K562 (cell line): ENCODE measurements around the gene ACOT2. TPM values are rescaled to one million over a fixed set of nuclear protein-coding genes. Genes with fewer than 3 reads are reported as not detected.
"Not testable (repeated sequence)": the region's sequence is repeated elsewhere in the genome, so short reads cannot be mapped to it uniquely, and the experiment has no call there.

Experiments
- ATAC-seq: fragments of 200-7000 bp; cut with Tn5 transposase; 3 replicates; pipeline ENCODE4 v1.9.1; 2020; ENCODE audit warnings: moderate library complexity
- BruUV-seq: library from RNA; stranded (reverse); fragments of 400-500 nt; replicated peaks from 2 replicates; lab custom pipeline; 2021; lab: Mats Ljungman, UMichigan
- CTCF ChIA-PET: fragments of 300-600 bp; formaldehyde crosslinking; extraction: SDS; loops from one replicate; lab custom pipeline; 2021; ENCODE audit warnings: low intra/inter-chr PET ratio; lab: Yijun Ruan, JAX
- POLR2A ChIA-PET: fragments of 300-600, 350-650 bp; sonication (Branson Sonifier 250); formaldehyde crosslinking; extraction: SDS; loops from one replicate; lab custom pipeline; 2021; ENCODE audit warnings: antibody characterized with exemption, inconsistent platforms; lab: Yijun Ruan, JAX
- DNase-seq, 4 experiments: peaks; one replicate each; pipeline versions ENCODE4 v3.0.0 to v3.0.0-alpha.2; 2011 to 2018; ENCODE audit warnings: low spot score in 3 of 4, mixed read lengths in 3 of 4; ENCODE audit errors: extremely low read depth in 1 of 4
- FAIRE-seq: peaks from 2 replicates; lab custom pipeline; 2011; peaks lifted over from hg19 to GRCh38; lab: Jason Lieb, UNC
- H2AFZ ChIP-seq: 2 replicates; pipeline ENCODE4 v1.6.0; 2011; ENCODE audit warnings: low read depth, low read length, control low read depth, inconsistent platforms
- H3K27ac ChIP-seq: fragments of 200-600 bp; 3 replicates; pipeline ENCODE4 v1.8.0; 2011; ENCODE audit warnings: low read depth, mild to moderate bottlenecking, control low read depth, inconsistent platforms, low read length, moderate library complexity, mixed read lengths; ENCODE audit errors: extremely low read depth
- H3K27me3 ChIP-seq, 2 experiments: fragments of 300-600 bp in 1 of 2; 2 replicates in 1 of 2; 3 replicates in 1 of 2; pipeline versions ENCODE4 v1.6.0 to v1.8.0; 2011; ENCODE audit warnings: inconsistent platforms in 2 of 2, low read length in 2 of 2, mild to moderate bottlenecking in 1 of 2, mixed read lengths in 1 of 2, moderate library complexity in 1 of 2; ENCODE audit not compliant: control insufficient read depth in 2 of 2, insufficient read depth in 2 of 2
- H3K36me3 ChIP-seq: fragments of 300-600 bp; 3 replicates; pipeline ENCODE4 v1.8.0; 2011; ENCODE audit warnings: mild to moderate bottlenecking, low read length, inconsistent platforms; ENCODE audit not compliant: control insufficient read depth, insufficient read depth
- H3K4me1 ChIP-seq, 2 experiments: fragments of 200-600 bp in 1 of 2; replicated peaks in 1 of 2; 2 replicates in 1 of 2; 3 replicates in 1 of 2; pipeline versions ENCODE4 v1.5.1 to v1.8.0; 2011; ENCODE audit warnings: inconsistent platforms in 2 of 2, low read length in 2 of 2, mild to moderate bottlenecking in 1 of 2, mixed read lengths in 1 of 2, moderate library complexity in 1 of 2; ENCODE audit not compliant: control insufficient read depth in 2 of 2, insufficient read depth in 2 of 2
- H3K4me2 ChIP-seq: 2 replicates; pipeline ENCODE4 v1.6.1; 2011; ENCODE audit warnings: low read length, control low read depth, inconsistent platforms, mixed read lengths; ENCODE audit not compliant: insufficient read depth
- H3K4me3 ChIP-seq: fragments of 200-600 bp; sonication (generic), shearing (Covaris generic); 2 replicates; pipeline ENCODE4 v1.5.1; 2016; ENCODE audit warnings: control low read depth, inconsistent platforms
- H3K79me2 ChIP-seq: fragments of 200-600 bp; 3 replicates; pipeline ENCODE4 v1.8.0; 2011; ENCODE audit warnings: low read length, inconsistent platforms; ENCODE audit not compliant: control insufficient read depth, insufficient read depth
- H3K9ac ChIP-seq, 2 experiments: 2 replicates each; pipeline versions ENCODE4 v1.6.0 to v1.6.1; 2011; ENCODE audit warnings: low read depth in 2 of 2, low read length in 2 of 2, control low read depth in 1 of 2, inconsistent platforms in 1 of 2, mild to moderate bottlenecking in 1 of 2, mixed read lengths in 1 of 2; ENCODE audit not compliant: insufficient read depth in 1 of 2
- H3K9me1 ChIP-seq: one replicate; pipeline ENCODE4 v1.6.0; 2011; ENCODE audit warnings: inconsistent platforms, mild to moderate bottlenecking, low read length, moderate library complexity; ENCODE audit not compliant: control insufficient read depth, insufficient read depth
- H3K9me3 ChIP-seq: replicated peaks from 2 replicates; pipeline ENCODE4 v1.5.1; 2011; ENCODE audit warnings: low read depth, low read length, inconsistent platforms; ENCODE audit not compliant: control insufficient read depth, insufficient read depth
- H4K20me1 ChIP-seq: replicated peaks from 2 replicates; pipeline ENCODE4 v1.6.1; 2011; ENCODE audit warnings: low read length, inconsistent platforms, mixed read lengths; ENCODE audit not compliant: control insufficient read depth, insufficient read depth
- RAD21 ChIP-seq, 2 experiments: fragments of 250-450 bp in 1 of 2; fragments of 450-650 bp in 1 of 2; sonication (Bioruptor Pico) in 1 of 2; formaldehyde crosslinking in 1 of 2; IDR thresholded peaks in 1 of 2; conservative IDR thresholded peaks in 1 of 2; 2 replicates each; pipeline versions ENCODE4 v1.4.0 to v1.8.0; 2020 to 2022; ENCODE audit warnings: mild to moderate bottlenecking in 2 of 2, moderate library complexity in 1 of 2
- WGBS: fragments of 100-300 bp; shearing (Covaris generic); methylation state at CpG from one replicate; pipeline ENCODE4 v1.1.6; 2016; ENCODE audit warnings: low coverage, mixed read lengths; ENCODE audit not compliant: insufficient coverage; ENCODE audit errors: missing lambda C conversion rate; 5-methylcytosine and 5-hydroxymethylcytosine counted together
- in situ Hi-C: fragments of 300-500 bp; cut with MboI; formaldehyde crosslinking; loops from 4 replicates; pipeline ENCODE4 v1.15.0; 2018; ENCODE audit warnings: inconsistent platforms, mixed read lengths
- intact Hi-C: fragments of 100-400 bp; cut with micrococcal nuclease; formaldehyde crosslinking; loops from 2 replicates; pipeline ENCODE4 v1.14.2; 2022
- polyA plus RNA-seq, 8 experiments: library from polyadenylated mRNA; depleted of rRNA in 4 of 8; stranded (reverse) in 5 of 8; unstranded in 3 of 8; fragments of >200 nt; fragmentation: Nextera tagmentation in 2 of 8; fragmentation: Illumina TruSeq in 1 of 8; extraction: Ambion mirVana in 2 of 8; extraction: Trizol in 1 of 8; gene quantifications; 2 replicates each; pipeline versions ENCODE4 v1.2.1 to v1.2.3, GENCODE V29; 2011 to 2014; ENCODE audit warnings: inconsistent platforms in 1 of 8, missing spikeins in 1 of 8
- total RNA-seq, 7 experiments: library from RNA; depleted of rRNA in 6 of 7; stranded (reverse); fragments of >200 nt in 6 of 7; fragmentation: Illumina TruSeq in 2 of 7; extraction: Trizol in 2 of 7; gene quantifications; 2 replicates each; pipeline versions ENCODE4 v1.2.1 to v1.2.3, GENCODE V29; 2011 to 2021; ENCODE audit warnings: low replicate concordance in 1 of 7
- TF ChIP-seq, protein P1 (sequence below), 3 experiments: IDR thresholded peaks in 2 of 3; conservative IDR thresholded peaks in 1 of 3; 2 replicates each; pipeline ENCODE4 v1.5.1; 2011 to 2012; ENCODE audit warnings: low read length in 3 of 3, mild to moderate bottlenecking in 3 of 3, control low read depth in 2 of 3, improper control_type of control experiment in 1 of 3, inconsistent platforms in 1 of 3, low read depth in 1 of 3, mixed read lengths in 1 of 3, moderate library complexity in 1 of 3; ENCODE audit not compliant: insufficient read depth in 2 of 3

Gene ACOT2
- total and polyA plus RNA-seq, 9 of the 15 experiments (the other 6 are each of a cell fraction or from before 2014, with no cell fraction given), result 0.04 to 0.15 (median 0.04) TPM; not detected in 6

- TF ChIP-seq, protein P1, sequence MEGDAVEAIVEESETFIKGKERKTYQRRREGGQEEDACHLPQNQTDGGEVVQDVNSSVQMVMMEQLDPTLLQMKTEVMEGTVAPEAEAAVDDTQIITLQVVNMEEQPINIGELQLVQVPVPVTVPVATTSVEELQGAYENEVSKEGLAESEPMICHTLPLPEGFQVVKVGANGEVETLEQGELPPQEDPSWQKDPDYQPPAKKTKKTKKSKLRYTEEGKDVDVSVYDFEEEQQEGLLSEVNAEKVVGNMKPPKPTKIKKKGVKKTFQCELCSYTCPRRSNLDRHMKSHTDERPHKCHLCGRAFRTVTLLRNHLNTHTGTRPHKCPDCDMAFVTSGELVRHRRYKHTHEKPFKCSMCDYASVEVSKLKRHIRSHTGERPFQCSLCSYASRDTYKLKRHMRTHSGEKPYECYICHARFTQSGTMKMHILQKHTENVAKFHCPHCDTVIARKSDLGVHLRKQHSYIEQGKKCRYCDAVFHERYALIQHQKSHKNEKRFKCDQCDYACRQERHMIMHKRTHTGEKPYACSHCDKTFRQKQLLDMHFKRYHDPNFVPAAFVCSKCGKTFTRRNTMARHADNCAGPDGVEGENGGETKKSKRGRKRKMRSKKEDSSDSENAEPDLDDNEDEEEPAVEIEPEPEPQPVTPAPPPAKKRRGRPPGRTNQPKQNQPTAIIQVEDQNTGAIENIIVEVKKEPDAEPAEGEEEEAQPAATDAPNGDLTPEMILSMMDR (IDR thresholded peaks at IDR 0.05 in 2 of 3, conservative IDR thresholded peaks at IDR 0.05 in 1 of 3; ENCODE audit: insufficient read depth in 2 of 3, low read depth in 1 of 3, low read length in 3 of 3), result peak; percentile 55 to 82 (median 56)
- TF ChIP-seq RAD21 (CRISPR knock-in tag; conservative IDR thresholded peaks at IDR 0.05 in 1 of 2, IDR thresholded peaks at IDR 0.05 in 1 of 2), result peak in 1 of 2 experiments; percentile 35; a peak in 2 of 4 replicates
Measured at GRCh38 chr14:73570913-73571312, 1.9 kb downstream of the ACOT2 start (continued).

- H3K9me1 ChIP-seq, intact Hi-C loops, H4K20me1 ChIP-seq, H3K9me3 ChIP-seq, H3K4me2 ChIP-seq, H3K9ac ChIP-seq, in situ Hi-C loops, DNase-seq, H3K4me3 ChIP-seq, H3K79me2 ChIP-seq, FAIRE-seq, H3K27me3 ChIP-seq, H3K36me3 ChIP-seq, BruUV-seq, H3K27ac ChIP-seq, H2AFZ ChIP-seq, CTCF ChIA-PET, ATAC-seq, H3K4me1 ChIP-seq: not testable (repeated sequence)
- POLR2A ChIA-PET, result interaction anchor here (0.6 kb wide), 1 partner anchor 420 kb away, joined by 3 read pairs; no protein-coding TSS in a partner anchor
- WGBS, result 34% methylated on average over 5 of the region's 5 CpGs
Measured at GRCh38 chr14:73573034-73573433, 4.0 kb downstream of the ACOT2 start.

DNA sequence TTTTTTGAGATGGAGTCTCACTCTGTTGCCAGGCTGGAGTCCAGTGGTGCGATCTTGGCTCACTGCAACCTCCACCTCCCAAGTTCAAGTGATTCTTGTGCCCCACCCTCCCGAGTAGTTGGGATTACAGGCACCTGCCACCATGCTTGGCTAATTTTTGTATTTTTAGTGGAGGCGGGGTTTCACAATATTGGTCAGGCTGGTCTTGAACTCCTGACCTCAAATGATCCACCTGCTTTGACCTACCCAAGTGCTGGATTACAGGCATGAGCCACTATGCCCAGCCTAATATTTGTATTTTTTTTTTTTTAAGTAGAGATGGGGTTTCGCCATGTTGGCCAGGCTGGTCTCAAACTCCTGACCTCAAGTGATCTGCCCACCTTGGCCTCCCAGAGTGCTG is 4.7 kb downstream of the ACOT2 start:
- H3K9me1 ChIP-seq, FAIRE-seq, H3K4me2 ChIP-seq, H3K27me3 ChIP-seq, H3K4me1 ChIP-seq, H4K20me1 ChIP-seq, H3K79me2 ChIP-seq, H3K36me3 ChIP-seq, in situ Hi-C loops, H3K9me3 ChIP-seq, H2AFZ ChIP-seq, H3K4me3 ChIP-seq, H3K9ac ChIP-seq, H3K27ac ChIP-seq, ATAC-seq, CTCF ChIA-PET, DNase-seq, BruUV-seq, intact Hi-C loops: not testable (repeated sequence)
- POLR2A ChIA-PET, result interaction anchor here (0.6 kb wide), 2 partner anchors 280 to 419 kb away, joined by 3 read pairs; no protein-coding TSS in a partner anchor
- WGBS, result 42% methylated on average over 2 of the region's 4 CpGs

GRCh38 chr14:73574251-73574650 is 5.2 kb downstream of the ACOT2 start:
- H2AFZ ChIP-seq, H3K9ac ChIP-seq, H3K9me1 ChIP-seq, H3K9me3 ChIP-seq, CTCF ChIA-PET, in situ Hi-C loops, FAIRE-seq, H3K4me2 ChIP-seq, DNase-seq, H4K20me1 ChIP-seq, H3K27ac ChIP-seq, H3K79me2 ChIP-seq, H3K4me3 ChIP-seq, intact Hi-C loops, H3K36me3 ChIP-seq, H3K4me1 ChIP-seq, BruUV-seq, ATAC-seq, H3K27me3 ChIP-seq: not testable (repeated sequence)
- POLR2A ChIA-PET, result interaction anchor here (0.6 kb wide), 1 partner anchor 280 kb away, joined by 3 read pairs; no protein-coding TSS in a partner anchor
- WGBS, result 33% methylated on average over 6 of the region's 7 CpGs
